ENCODE results near the gene SERINC1.

SERINC1 gene

GRCh38 chr6:122432816-122433215 is 38.8 kb downstream of the SERINC1 start:
- DNase-seq (ENCODE audit: low read depth, low spot score), result no peak

DNA sequence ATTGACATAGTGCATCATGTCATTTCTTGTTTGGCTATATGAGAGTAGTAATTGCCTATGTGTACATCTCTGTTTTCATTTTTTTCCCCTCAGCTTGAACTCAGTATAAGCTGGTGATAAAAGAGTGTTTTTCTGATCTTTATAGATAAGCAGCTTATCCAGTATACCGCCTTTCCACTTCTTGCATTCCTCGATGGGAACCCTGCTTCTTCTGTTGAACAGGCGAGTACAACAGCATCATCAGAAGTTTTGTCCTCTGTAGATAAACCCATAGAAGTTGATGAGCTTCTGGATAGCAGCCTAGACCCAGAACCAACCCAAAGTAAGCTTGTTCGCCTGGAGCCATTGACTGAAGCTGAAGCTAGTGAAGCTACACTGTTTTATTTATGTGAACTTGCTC is 39.8 kb downstream of the SERINC1 start:
- no peak for DNase-seq (ENCODE audit: low read depth, low spot score)

DNA sequence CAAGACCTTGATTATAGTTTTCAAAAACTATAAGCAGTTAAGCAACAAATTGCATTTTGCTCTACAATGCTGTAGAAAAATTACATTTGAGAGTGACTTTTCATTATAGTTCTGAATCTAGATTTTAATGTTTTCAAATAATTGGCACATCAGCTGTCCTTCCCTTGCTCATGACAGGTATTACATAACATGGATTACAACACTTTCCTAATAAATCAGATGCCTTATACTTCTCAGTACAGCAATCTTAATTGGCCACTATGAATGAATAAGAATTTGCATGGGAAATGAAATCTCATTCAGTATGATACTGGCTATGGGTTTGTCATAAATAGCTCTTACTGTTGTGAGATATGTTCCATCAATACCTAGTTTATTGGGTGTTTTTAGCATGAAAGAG is 42.3 kb downstream of the SERINC1 start:
- DNase-seq (ENCODE audit: low read depth, low spot score), result no peak

DNA sequence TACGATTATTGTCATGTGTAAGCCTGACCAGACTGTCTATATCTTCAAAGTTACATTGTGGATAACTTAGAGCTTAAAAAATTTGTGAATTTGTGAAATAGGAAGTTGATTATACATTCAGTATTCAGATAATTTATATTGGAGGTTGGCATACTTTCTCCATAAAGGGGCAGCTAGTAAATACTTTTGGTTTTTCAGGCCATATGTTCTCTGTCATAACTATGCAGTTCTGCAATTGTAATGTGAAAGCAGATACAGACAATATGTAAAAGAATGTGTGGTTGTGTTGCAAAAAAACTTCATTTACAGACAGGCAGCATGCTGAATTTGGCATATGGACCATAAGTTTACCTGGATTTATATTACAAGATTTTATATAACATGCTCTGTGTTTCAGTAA is 42.8 kb downstream of the SERINC1 start:
- no peak for DNase-seq (ENCODE audit: low read depth, low spot score)

DNA sequence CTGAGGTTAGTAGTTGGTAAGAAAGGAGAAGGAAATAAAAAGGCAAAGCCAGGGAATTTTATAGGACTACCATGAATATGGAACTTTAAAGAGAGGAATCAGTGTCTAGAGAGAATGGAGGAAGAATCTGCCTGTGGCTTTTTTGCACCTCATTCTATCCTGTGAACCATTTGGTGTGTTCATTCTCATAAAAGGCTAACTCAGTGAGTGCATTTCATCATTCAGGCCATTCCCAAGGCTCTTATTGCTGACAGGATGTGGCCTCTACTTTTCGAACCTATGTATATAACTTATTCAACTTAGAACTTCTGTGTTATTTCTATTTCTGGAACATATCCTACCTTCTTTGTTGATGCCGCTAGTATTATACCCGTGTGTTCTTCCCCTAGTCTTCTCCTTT is 45.0 kb downstream of the SERINC1 start:
- no peak for DNase-seq (ENCODE audit: low read depth, low spot score)

DNA sequence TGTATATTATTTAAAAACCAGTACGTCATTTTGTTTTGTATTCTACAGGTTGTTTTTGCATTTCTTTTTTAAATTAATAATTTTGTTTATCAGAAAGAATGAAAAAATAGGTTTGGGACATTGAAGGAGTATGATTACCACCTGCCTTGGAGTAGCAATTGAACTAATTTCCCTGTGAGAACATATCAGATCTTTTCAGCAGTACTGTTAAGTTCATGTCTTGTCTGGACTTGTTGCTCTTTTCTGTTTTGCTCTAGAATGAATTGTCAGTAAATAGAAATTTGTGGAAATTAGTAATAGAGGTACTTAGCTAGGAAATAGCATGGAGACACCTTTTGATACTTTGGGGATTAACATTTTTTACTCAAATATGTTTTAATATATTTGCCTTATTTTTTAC is 47.9 kb downstream of the SERINC1 start:
- DNase-seq (ENCODE audit: low read depth, low spot score), result no peak

DNA sequence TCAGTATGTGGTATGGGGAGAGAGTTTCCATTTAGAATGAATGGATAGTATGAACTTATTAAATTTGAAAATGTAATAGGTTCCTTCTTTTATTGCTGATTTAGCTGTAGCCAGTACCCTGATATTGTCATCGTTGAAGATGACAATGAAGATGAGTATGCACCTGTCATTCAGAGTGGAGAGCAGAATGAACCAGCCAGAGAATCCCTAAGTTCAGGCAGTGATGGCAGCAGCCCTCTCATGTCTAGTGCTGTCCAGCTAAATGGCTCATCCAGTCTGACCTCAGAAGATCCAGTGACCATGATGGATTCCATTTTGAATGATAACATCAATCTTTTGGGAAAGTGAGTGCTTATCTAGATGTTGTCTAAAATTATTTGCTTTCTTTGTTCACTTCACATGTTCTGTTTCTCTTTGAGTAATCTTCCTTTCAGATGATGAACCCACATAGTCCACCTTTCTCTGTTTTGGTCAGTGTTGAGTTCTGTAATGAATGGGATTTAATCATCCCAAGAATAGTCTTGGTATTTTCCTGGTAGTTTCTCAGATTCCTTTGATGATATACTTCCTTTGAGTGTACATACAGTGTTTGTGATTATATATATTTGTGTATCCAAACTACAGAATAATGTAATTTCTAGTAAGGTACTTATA is 48.9 kb downstream of the SERINC1 start:
- DNase-seq (ENCODE audit: low read depth, low spot score), result no peak

- DNase-seq (ENCODE audit: low read depth, low spot score), result no peak
These were observed 49.6 kb downstream of the SERINC1 start for GRCh38 chr6:122422003-122422402.

DNA sequence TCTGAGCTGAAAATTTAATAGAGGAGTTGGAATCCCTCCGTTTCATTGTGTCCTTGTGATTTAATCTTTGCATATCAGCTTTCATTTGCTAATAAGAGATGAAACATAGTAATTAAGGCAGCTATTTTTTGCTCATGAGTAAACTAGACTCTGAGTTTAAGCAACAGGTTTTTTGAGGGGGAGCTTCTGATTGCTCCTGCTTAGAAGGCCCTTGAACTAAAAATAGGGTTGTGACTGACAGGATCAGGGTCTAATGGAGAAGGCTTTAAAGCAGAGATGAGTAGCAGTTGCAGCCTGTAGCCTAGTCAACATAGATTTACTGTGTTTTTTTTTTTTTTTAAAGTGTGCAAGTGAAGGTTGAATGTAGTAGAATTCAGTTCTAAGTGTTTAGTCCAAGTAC is 54.8 kb downstream of the SERINC1 start:
- DNase-seq (ENCODE audit: low read depth, low spot score), result no peak

DNA sequence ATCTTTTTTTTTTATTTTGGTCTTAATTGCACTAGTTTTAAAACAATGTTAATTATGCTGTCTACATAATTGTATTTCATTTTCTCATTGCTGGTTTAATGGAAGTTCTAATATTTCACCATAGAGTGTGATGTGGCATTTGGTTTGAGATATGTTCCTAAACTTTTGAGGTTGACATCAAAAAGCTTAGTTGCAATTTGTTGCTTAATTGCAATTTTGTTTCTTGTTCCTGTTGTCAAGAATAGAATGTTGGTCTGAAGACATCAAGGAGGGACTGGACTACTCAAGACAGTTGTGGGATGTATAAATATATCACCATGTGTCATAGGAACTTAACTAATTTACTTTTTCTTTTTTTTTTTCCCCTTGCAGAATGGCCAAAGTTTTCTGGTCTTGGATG is 59.6 kb downstream of the SERINC1 start:
- no peak for DNase-seq (ENCODE audit: low read depth, low spot score)

DNA sequence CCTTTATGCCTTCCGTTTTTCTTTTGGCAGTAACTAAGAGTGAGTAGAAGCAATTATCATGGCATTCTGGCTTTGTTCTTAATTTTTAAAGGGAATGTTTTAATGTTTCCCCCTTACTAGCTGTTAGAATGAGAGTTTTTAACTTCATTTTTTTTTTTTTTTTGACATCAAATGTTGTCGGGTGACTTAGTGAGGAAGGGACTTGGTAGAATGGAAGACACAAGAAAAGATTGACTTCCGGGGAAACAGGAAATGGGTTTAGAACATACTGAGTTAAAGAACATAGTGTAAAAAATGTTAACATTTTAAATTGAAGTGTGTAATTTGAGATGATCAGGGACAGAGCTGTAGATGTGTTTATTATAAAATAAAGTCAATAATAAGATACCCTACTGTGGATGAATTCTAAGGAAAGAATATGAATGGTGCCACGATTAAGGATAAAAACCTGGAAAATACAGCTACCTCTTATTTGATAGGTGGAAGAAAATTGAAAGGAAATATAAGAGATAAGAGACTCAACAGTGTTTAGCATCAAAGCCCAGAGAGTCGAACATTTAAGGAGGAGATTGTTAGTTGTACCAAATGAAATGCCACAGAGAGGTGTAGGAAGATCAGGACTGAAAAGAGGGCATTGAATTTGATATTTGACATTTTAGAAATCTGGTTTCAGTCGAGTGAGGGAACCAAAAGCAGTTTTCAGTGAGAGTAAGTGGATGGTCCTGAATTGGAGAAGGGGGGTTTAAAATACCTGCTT is 62.7 kb downstream of the SERINC1 start:
- no peak for DNase-seq (ENCODE audit: low read depth, low spot score)

GRCh38 chr6:122408240-122408639 is 63.4 kb downstream of the SERINC1 start:
- DNase-seq (ENCODE audit: low read depth, low spot score), result no peak

DNA sequence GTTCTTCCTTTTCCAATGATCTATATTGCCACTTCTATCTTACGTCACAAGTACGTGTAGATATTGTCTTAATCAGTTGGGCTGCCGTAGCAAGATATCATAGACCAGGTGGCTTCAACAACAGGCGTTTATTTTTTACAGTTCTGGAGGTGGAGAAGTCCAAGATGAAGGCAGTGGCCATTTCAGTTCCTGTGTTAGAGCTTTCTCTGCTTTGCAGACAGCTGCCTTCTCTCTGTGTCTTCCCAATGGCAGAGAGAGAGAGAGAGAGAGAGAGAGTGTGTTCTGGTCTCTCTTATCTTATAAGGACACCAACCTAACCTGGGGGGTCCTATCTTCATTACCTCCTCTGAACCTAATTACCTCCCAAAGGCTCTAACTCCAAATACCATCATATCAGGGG is 63.9 kb downstream of the SERINC1 start:
- DNase-seq (ENCODE audit: low read depth, low spot score), result no peak

GRCh38 chr6:122406187-122406586 is 65.4 kb downstream of the SERINC1 start:
- no peak for DNase-seq (ENCODE audit: low read depth, low spot score)

DNA sequence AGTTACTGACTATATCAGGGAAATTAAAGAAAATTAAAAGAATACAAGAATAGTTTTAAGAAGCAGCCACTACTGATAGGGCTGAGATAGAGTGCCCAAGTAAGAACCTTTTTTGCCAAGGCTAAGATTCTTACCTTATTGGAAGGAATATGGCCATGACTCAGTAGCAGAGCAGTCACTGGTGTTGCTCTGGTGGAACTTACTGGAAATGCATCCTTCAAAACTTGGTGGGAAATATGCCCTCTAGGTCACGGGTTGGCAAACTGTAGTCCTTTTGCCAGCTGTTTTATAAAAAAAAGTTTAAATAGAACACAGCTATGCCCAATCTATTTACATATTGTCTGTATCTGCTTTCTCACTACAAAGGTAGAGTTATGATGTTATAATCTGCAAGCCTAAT is 66.2 kb downstream of the SERINC1 start:
- DNase-seq (ENCODE audit: low read depth, low spot score), result no peak

GRCh38 chr6:122404444-122404843 is 67.2 kb downstream of the SERINC1 start:
- DNase-seq (ENCODE audit: low read depth, low spot score), result no peak

- DNase-seq (ENCODE audit: low read depth, low spot score), result no peak
These were observed 70.5 kb downstream of the SERINC1 start for GRCh38 chr6:122401104-122401503.

DNA sequence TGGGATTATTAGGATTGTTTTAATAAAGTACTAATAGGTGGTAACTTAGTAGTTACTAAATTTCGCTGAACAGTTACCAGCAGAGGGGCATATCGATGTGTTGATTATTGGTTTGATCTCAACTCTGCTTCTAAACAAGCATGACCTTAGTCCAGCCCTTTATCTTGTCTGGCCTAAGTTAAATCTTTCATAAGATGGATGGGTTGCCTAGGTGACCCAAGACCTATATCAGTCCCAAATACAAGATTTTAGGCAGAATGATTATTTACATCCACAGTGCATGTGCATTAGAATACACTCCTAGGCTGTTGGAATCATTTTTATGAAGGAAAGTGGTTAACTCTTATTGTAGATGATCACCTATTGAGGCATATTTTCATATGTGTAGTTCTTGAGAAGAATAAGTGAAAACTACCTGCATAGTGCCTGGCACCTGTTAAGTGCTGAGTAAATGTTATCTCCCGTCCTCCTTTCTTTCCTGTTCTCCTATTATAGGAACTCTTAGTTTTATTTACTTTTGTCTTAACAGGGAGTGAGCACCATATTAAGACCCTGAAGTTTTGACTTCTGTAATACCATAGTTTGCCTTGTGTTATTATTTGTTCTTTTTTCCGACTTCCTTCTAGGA is 71.0 kb downstream of the SERINC1 start:
- DNase-seq (ENCODE audit: low read depth, low spot score), result no peak

GRCh38 chr6:122400121-122400450 is 71.5 kb downstream of the SERINC1 start:
- DNase-seq (ENCODE audit: low read depth, low spot score), result no peak

DNA sequence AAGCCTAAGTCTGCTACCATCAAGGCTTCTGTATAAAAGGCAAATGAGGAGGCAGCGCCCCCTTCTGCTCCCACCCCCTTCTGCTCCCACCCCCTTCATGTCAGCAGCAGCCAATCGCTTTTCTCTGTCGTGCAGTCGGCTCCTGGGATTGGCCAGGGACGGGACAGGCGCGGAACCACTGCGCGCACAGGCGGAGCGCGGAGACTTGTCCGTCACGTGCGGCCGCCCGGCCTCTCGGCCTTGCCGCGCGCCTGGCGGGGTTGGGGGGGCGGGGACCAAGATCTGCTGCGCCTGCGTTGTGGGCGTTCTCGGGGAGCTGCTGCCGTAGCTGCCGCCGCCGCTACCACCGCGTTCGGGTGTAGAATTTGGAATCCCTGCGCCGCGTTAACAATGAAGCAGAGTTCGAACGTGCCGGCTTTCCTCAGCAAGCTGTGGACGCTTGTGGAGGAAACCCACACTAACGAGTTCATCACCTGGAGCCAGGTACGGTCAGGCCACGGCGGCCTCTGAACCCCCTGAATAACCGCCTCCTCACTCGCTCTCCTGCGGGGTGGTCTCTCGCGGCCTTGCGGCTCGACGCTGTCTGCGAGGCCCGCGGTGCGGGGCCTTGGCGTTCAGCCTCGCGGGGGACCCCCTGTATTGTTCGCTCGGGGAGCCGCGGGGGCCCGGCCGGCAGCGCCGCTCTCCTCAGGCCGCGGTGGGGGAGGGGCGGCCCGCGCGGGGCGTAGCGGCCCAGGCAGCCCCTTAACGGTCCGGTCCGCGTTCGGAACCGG is 72.1 kb downstream of the SERINC1 start, which contains the start of gene HSF2:
TSS of gene HSF2 (plus strand) at position 305 of the 773 bp plus-strand sequence. CDS start at position 391, 86 bp downstream.
- peak; percentile 90 for DNase-seq (ENCODE audit: low read depth, low spot score)

- DNase-seq (ENCODE audit: low read depth, low spot score), result no peak
These were observed 72.6 kb downstream of the SERINC1 start for GRCh38 chr6:122399055-122399347.

- no peak for DNase-seq (ENCODE audit: low read depth, low spot score)
These were observed 77.6 kb downstream of the SERINC1 start for GRCh38 chr6:122394016-122394415.

All from iPS DF 19.7 (cell line).